Measurements from ENCODE around the gene SRSF2.
A peak's percentile ranks its signal among the peaks of the same experiment; 100 is the strongest.
"Not testable (repeated sequence)": the region's sequence is repeated elsewhere in the genome, so short reads cannot be mapped to it uniquely, and the experiment has no call there.

The SRSF2 gene

GRCh38 chr17:76738468-76738850, 1.3 kb upstream of the SRSF2 start:
- no peak for DNase-seq

- peak in 50 of 51 donors; percentile 67 to 99 (median 91) for DNase-seq
These were observed 741 bp upstream of the SRSF2 start, which contains the start of gene MFSD11 for GRCh38 chr17:76737676-76738467. MFSD11 (plus strand) TSS chr17:76738119; CDS start chr17:76738353, 234 bp downstream.

GRCh38 chr17:76736349-76737081, 616 bp downstream of the SRSF2 start:
- DNase-seq, result peak in 49 of 51 donors; percentile 16 to 79 (median 61)

- DNase-seq, result peak in 2 of 51 donors; percentile 53 to 69
These were observed 1.4 kb downstream of the SRSF2 start for GRCh38 chr17:76735586-76736348.

GRCh38 chr17:76735006-76735405, 2.1 kb downstream of the SRSF2 start:
- no peak for DNase-seq

GRCh38 chr17:76734080-76734840, 2.9 kb downstream of the SRSF2 start:
- DNase-seq, result no peak

- DNase-seq, result no peak
These were observed 3.5 kb downstream of the SRSF2 start for GRCh38 chr17:76733618-76733957.

GRCh38 chr17:76732734-76733617, 4.2 kb downstream of the SRSF2 start:
- DNase-seq, result peak in 1 of 51 donors; percentile 6

- DNase-seq, result not testable (repeated sequence)
These were observed 5.1 kb downstream of the SRSF2 start for GRCh38 chr17:76731800-76732733.

GRCh38 chr17:76727745-76728456, 9.2 kb downstream of the SRSF2 start:
- DNase-seq, result peak in 1 of 51 donors; percentile 13

- peak in 36 of 51 donors; percentile 44 to 82 (median 72) for DNase-seq
These were observed 10.1 kb downstream of the SRSF2 start, which contains the start of gene METTL23 for GRCh38 chr17:76726776-76727718. METTL23 (plus strand) TSS chr17:76726839; CDS start chr17:76729711, 2,872 bp downstream.

GRCh38 chr17:76726231-76726775, 10.8 kb downstream of the SRSF2 start, which contains the start of gene JMJD6:
JMJD6 (minus strand) TSS chr17:76726606; CDS start chr17:76726475, 131 bp downstream.
- DNase-seq, result peak; percentile 74 to 98 (median 95)

GRCh38 chr17:76725580-76726230, 11.4 kb downstream of the SRSF2 start:
- peak in 33 of 51 donors; percentile 26 to 68 (median 56) for DNase-seq

- DNase-seq, result no peak
These were observed 13.3 kb downstream of the SRSF2 start for GRCh38 chr17:76723812-76724211.

- DNase-seq, result not testable (repeated sequence)
These were observed 14.2 kb downstream of the SRSF2 start for GRCh38 chr17:76722977-76723376.

GRCh38 chr17:76722279-76722678, 14.9 kb downstream of the SRSF2 start:
- DNase-seq, result no peak

All from hypothalamus (tissue), 51 donors.